K562 (cell line): ENCODE measurements around the gene FREM3. TPM values are rescaled to one million over a fixed set of nuclear protein-coding genes. Genes with fewer than 3 reads are reported as not detected.

Experiments used
- ATAC-seq: fragments of 200-7000 bp; cut with Tn5 transposase; 3 replicates; pipeline ENCODE4 v1.9.1; 2020; ENCODE audit warnings: moderate library complexity
- BruUV-seq: library from RNA; stranded (reverse); fragments of 400-500 nt; replicated peaks from 2 replicates; lab custom pipeline; 2021; lab: Mats Ljungman, UMichigan
- CTCF ChIA-PET: fragments of 300-600 bp; formaldehyde crosslinking; extraction: SDS; loops from one replicate; lab custom pipeline; 2021; ENCODE audit warnings: low intra/inter-chr PET ratio; lab: Yijun Ruan, JAX
- POLR2A ChIA-PET: fragments of 300-600, 350-650 bp; sonication (Branson Sonifier 250); formaldehyde crosslinking; extraction: SDS; loops from one replicate; lab custom pipeline; 2021; ENCODE audit warnings: antibody characterized with exemption, inconsistent platforms; lab: Yijun Ruan, JAX
- DNase-seq, 4 experiments: peaks; one replicate each; pipeline versions ENCODE4 v3.0.0 to v3.0.0-alpha.2; 2011 to 2018; ENCODE audit warnings: low spot score in 3 of 4, mixed read lengths in 3 of 4; ENCODE audit errors: extremely low read depth in 1 of 4
- FAIRE-seq: peaks from 2 replicates; lab custom pipeline; 2011; peaks lifted over from hg19 to GRCh38; lab: Jason Lieb, UNC
- H2AFZ ChIP-seq: 2 replicates; pipeline ENCODE4 v1.6.0; 2011; ENCODE audit warnings: low read depth, low read length, control low read depth, inconsistent platforms
- H3K27ac ChIP-seq: fragments of 200-600 bp; 3 replicates; pipeline ENCODE4 v1.8.0; 2011; ENCODE audit warnings: low read depth, mild to moderate bottlenecking, control low read depth, inconsistent platforms, low read length, moderate library complexity, mixed read lengths; ENCODE audit errors: extremely low read depth
- H3K27me3 ChIP-seq, 2 experiments: fragments of 300-600 bp in 1 of 2; 2 replicates in 1 of 2; 3 replicates in 1 of 2; pipeline versions ENCODE4 v1.6.0 to v1.8.0; 2011; ENCODE audit warnings: inconsistent platforms in 2 of 2, low read length in 2 of 2, mild to moderate bottlenecking in 1 of 2, mixed read lengths in 1 of 2, moderate library complexity in 1 of 2; ENCODE audit not compliant: control insufficient read depth in 2 of 2, insufficient read depth in 2 of 2
- H3K36me3 ChIP-seq: fragments of 300-600 bp; 3 replicates; pipeline ENCODE4 v1.8.0; 2011; ENCODE audit warnings: mild to moderate bottlenecking, low read length, inconsistent platforms; ENCODE audit not compliant: control insufficient read depth, insufficient read depth
- H3K4me1 ChIP-seq, 2 experiments: fragments of 200-600 bp in 1 of 2; replicated peaks in 1 of 2; 2 replicates in 1 of 2; 3 replicates in 1 of 2; pipeline versions ENCODE4 v1.5.1 to v1.8.0; 2011; ENCODE audit warnings: inconsistent platforms in 2 of 2, low read length in 2 of 2, mild to moderate bottlenecking in 1 of 2, mixed read lengths in 1 of 2, moderate library complexity in 1 of 2; ENCODE audit not compliant: control insufficient read depth in 2 of 2, insufficient read depth in 2 of 2
- H3K4me2 ChIP-seq: 2 replicates; pipeline ENCODE4 v1.6.1; 2011; ENCODE audit warnings: low read length, control low read depth, inconsistent platforms, mixed read lengths; ENCODE audit not compliant: insufficient read depth
- H3K4me3 ChIP-seq: fragments of 200-600 bp; sonication (generic), shearing (Covaris generic); 2 replicates; pipeline ENCODE4 v1.5.1; 2016; ENCODE audit warnings: control low read depth, inconsistent platforms
- H3K79me2 ChIP-seq: fragments of 200-600 bp; 3 replicates; pipeline ENCODE4 v1.8.0; 2011; ENCODE audit warnings: low read length, inconsistent platforms; ENCODE audit not compliant: control insufficient read depth, insufficient read depth
- H3K9ac ChIP-seq, 2 experiments: 2 replicates each; pipeline versions ENCODE4 v1.6.0 to v1.6.1; 2011; ENCODE audit warnings: low read depth in 2 of 2, low read length in 2 of 2, control low read depth in 1 of 2, inconsistent platforms in 1 of 2, mild to moderate bottlenecking in 1 of 2, mixed read lengths in 1 of 2; ENCODE audit not compliant: insufficient read depth in 1 of 2
- H3K9me1 ChIP-seq: one replicate; pipeline ENCODE4 v1.6.0; 2011; ENCODE audit warnings: inconsistent platforms, mild to moderate bottlenecking, low read length, moderate library complexity; ENCODE audit not compliant: control insufficient read depth, insufficient read depth
- H3K9me3 ChIP-seq: replicated peaks from 2 replicates; pipeline ENCODE4 v1.5.1; 2011; ENCODE audit warnings: low read depth, low read length, inconsistent platforms; ENCODE audit not compliant: control insufficient read depth, insufficient read depth
- H4K20me1 ChIP-seq: replicated peaks from 2 replicates; pipeline ENCODE4 v1.6.1; 2011; ENCODE audit warnings: low read length, inconsistent platforms, mixed read lengths; ENCODE audit not compliant: control insufficient read depth, insufficient read depth
- NELFE ChIP-seq: IDR thresholded peaks from 2 replicates; pipeline ENCODE4 v1.6.1; 2011; ENCODE audit warnings: mild to moderate bottlenecking; ENCODE audit not compliant: insufficient read depth, insufficient read length
- POLR2H ChIP-seq: IDR thresholded peaks from 2 replicates; pipeline ENCODE4 v1.6.1; 2016; ENCODE audit warnings: missing genetic modification characterization, low read depth, mild to moderate bottlenecking, control low read depth, missing compliant biosample characterization, moderate library complexity
- POLR3A ChIP-seq: IDR thresholded peaks from 2 replicates; pipeline ENCODE4 v1.6.1; 2011; ENCODE audit warnings: borderline replicate concordance, mild to moderate bottlenecking, moderate library complexity; ENCODE audit not compliant: insufficient read length, insufficient read depth; ENCODE audit errors: extremely low read depth
- PREB ChIP-seq: sonication (generic); formaldehyde crosslinking; IDR thresholded peaks from 2 replicates; pipeline ENCODE4 v1.8.1; 2023; ENCODE audit warnings: mild to moderate bottlenecking, missing genetic modification reagents
- PYGO2 ChIP-seq: fragments of 450-650 bp; IDR thresholded peaks from 2 replicates; pipeline ENCODE4 v1.6.1; 2016; ENCODE audit warnings: mild to moderate bottlenecking, missing genetic modification characterization, moderate library complexity, missing compliant biosample characterization
- SMARCB1 ChIP-seq: IDR thresholded peaks from 2 replicates; pipeline ENCODE4 v1.6.1; 2011; ENCODE audit warnings: improper control_type of control experiment, low read depth; ENCODE audit not compliant: insufficient read length
- TCF3 ChIP-seq: sonication (generic); formaldehyde crosslinking; IDR thresholded peaks from 2 replicates; pipeline ENCODE4 v1.4.0; 2020; ENCODE audit warnings: mild to moderate bottlenecking, missing genetic modification reagents
- WGBS: fragments of 100-300 bp; shearing (Covaris generic); methylation state at CpG from one replicate; pipeline ENCODE4 v1.1.6; 2016; ENCODE audit warnings: low coverage, mixed read lengths; ENCODE audit not compliant: insufficient coverage; ENCODE audit errors: missing lambda C conversion rate; 5-methylcytosine and 5-hydroxymethylcytosine counted together
- in situ Hi-C: fragments of 300-500 bp; cut with MboI; formaldehyde crosslinking; loops from 4 replicates; pipeline ENCODE4 v1.15.0; 2018; ENCODE audit warnings: inconsistent platforms, mixed read lengths
- intact Hi-C: fragments of 100-400 bp; cut with micrococcal nuclease; formaldehyde crosslinking; loops from 2 replicates; pipeline ENCODE4 v1.14.2; 2022
- polyA plus RNA-seq, 8 experiments: library from polyadenylated mRNA; depleted of rRNA in 4 of 8; stranded (reverse) in 5 of 8; unstranded in 3 of 8; fragments of >200 nt; fragmentation: Nextera tagmentation in 2 of 8; fragmentation: Illumina TruSeq in 1 of 8; extraction: Ambion mirVana in 2 of 8; extraction: Trizol in 1 of 8; gene quantifications; 2 replicates each; pipeline versions ENCODE4 v1.2.1 to v1.2.3, GENCODE V29; 2011 to 2014; ENCODE audit warnings: inconsistent platforms in 1 of 8, missing spikeins in 1 of 8
- total RNA-seq, 7 experiments: library from RNA; depleted of rRNA in 6 of 7; stranded (reverse); fragments of >200 nt in 6 of 7; fragmentation: Illumina TruSeq in 2 of 7; extraction: Trizol in 2 of 7; gene quantifications; 2 replicates each; pipeline versions ENCODE4 v1.2.1 to v1.2.3, GENCODE V29; 2011 to 2021; ENCODE audit warnings: low replicate concordance in 1 of 7
- TF ChIP-seq, protein P1 (sequence below), 2 experiments: fragments of 450-650 bp; IDR thresholded peaks; 2 replicates each; pipeline ENCODE4 v1.6.1; 2018; ENCODE audit warnings: mild to moderate bottlenecking in 2 of 2, low read depth in 1 of 2; ENCODE audit not compliant: partially characterized antibody in 2 of 2

The FREM3 gene
- total and polyA plus RNA-seq, 9 of the 15 experiments (the other 6 are each of a cell fraction or from before 2014, with no cell fraction given), result not detected

GRCh38 chr4:143728166-143728565 is 27.7 kb upstream of the FREM3 start:
- no peak for TF ChIP-seq PREB (CRISPR knock-in tag)
- TF ChIP-seq SMARCB1, result no peak
- TF ChIP-seq TCF3 (CRISPR knock-in tag), result no peak
- TF ChIP-seq, protein P1, sequence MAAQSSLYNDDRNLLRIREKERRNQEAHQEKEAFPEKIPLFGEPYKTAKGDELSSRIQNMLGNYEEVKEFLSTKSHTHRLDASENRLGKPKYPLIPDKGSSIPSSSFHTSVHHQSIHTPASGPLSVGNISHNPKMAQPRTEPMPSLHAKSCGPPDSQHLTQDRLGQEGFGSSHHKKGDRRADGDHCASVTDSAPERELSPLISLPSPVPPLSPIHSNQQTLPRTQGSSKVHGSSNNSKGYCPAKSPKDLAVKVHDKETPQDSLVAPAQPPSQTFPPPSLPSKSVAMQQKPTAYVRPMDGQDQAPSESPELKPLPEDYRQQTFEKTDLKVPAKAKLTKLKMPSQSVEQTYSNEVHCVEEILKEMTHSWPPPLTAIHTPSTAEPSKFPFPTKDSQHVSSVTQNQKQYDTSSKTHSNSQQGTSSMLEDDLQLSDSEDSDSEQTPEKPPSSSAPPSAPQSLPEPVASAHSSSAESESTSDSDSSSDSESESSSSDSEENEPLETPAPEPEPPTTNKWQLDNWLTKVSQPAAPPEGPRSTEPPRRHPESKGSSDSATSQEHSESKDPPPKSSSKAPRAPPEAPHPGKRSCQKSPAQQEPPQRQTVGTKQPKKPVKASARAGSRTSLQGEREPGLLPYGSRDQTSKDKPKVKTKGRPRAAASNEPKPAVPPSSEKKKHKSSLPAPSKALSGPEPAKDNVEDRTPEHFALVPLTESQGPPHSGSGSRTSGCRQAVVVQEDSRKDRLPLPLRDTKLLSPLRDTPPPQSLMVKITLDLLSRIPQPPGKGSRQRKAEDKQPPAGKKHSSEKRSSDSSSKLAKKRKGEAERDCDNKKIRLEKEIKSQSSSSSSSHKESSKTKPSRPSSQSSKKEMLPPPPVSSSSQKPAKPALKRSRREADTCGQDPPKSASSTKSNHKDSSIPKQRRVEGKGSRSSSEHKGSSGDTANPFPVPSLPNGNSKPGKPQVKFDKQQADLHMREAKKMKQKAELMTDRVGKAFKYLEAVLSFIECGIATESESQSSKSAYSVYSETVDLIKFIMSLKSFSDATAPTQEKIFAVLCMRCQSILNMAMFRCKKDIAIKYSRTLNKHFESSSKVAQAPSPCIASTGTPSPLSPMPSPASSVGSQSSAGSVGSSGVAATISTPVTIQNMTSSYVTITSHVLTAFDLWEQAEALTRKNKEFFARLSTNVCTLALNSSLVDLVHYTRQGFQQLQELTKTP (IDR thresholded peaks at IDR 0.05; ENCODE audit: low read depth in 1 of 2, partially characterized antibody in 2 of 2), result no peak
- TF ChIP-seq POLR2H (tag), result no peak
- TF ChIP-seq POLR3A, result no peak
- no peak for TF ChIP-seq NELFE
- no peak for TF ChIP-seq PYGO2
- Histone ChIP-seq H3K27me3 (no peaks in the 10 kb centered on the region), H4K20me1 (no peaks in the 10 kb centered on the region), H2AFZ (no peak overlapping the region), H3K79me2 (no peaks in the 10 kb centered on the region), H3K4me3 (no peak overlapping the region), H3K9ac (no peak overlapping the region), H3K9me3 (no peaks in the 10 kb centered on the region), H3K4me2 (no peak overlapping the region), H3K4me1 (no peaks in the 10 kb centered on the region), H3K9me1 (no peaks in the 10 kb centered on the region), H3K36me3 (no peaks in the 10 kb centered on the region), H3K27ac (no peak overlapping the region)
- BruUV-seq, result no TSS peak
- ATAC-seq (no peak), DNase-seq (no peak), FAIRE-seq (no peak)
- intact Hi-C loops, result no loop called here
- 0% methylated on average over 3 of the region's 3 CpGs for WGBS
- ChIA-PET POLR2A (interaction anchor here (1.5 kb wide), 1 partner anchor 11 kb away, joined by 4 read pairs; no protein-coding TSS in a partner anchor), CTCF (no interaction called here)
- in situ Hi-C loops, result loop anchor here (10.0 kb wide), 1 partner anchor 763 kb away; no protein-coding TSS in a partner anchor
